HL-60/S4 (cell line): ENCODE data around the gene MYO18B.

Experiments used
- in situ Hi-C: fragments of 300-500 bp; cut with MboI; formaldehyde crosslinking; loops from 2 replicates; pipeline ENCODE4 v1.14.3; 2022; ENCODE audit warnings: low sequenced_read_pairs

The MYO18B gene

GRCh38 chr22:25748704-25749103 lies 6.7 kb downstream of the MYO18B start:
- in situ Hi-C loops = no loop called here

- in situ Hi-C loops = no loop called here
Measured at GRCh38 chr22:25749420-25750169, 7.6 kb downstream of the MYO18B start.

- in situ Hi-C loops = no loop called here
Measured at GRCh38 chr22:25750569-25751173, 8.7 kb downstream of the MYO18B start.

GRCh38 chr22:25751174-25751581 lies 9.2 kb downstream of the MYO18B start:
- in situ Hi-C loops = no loop called here

GRCh38 chr22:25752615-25753214 lies 10.7 kb downstream of the MYO18B start:
- in situ Hi-C loops = no loop called here

GRCh38 chr22:25753252-25753651 lies 11.3 kb downstream of the MYO18B start:
- in situ Hi-C loops = no loop called here

GRCh38 chr22:25754527-25755202 lies 12.7 kb downstream of the MYO18B start:
- in situ Hi-C loops = no loop called here

- in situ Hi-C loops = no loop called here
Measured at GRCh38 chr22:25757686-25758085, 15.7 kb downstream of the MYO18B start.

- in situ Hi-C loops = no loop called here
Measured at GRCh38 chr22:25758316-25758715, 16.3 kb downstream of the MYO18B start.

GRCh38 chr22:25759825-25760231 lies 17.8 kb downstream of the MYO18B start:
- in situ Hi-C loops = no loop called here

- in situ Hi-C loops = no loop called here
Measured at GRCh38 chr22:25760294-25760693, 18.3 kb downstream of the MYO18B start.

GRCh38 chr22:25760848-25761595 lies 19.0 kb downstream of the MYO18B start:
- in situ Hi-C loops = no loop called here

- in situ Hi-C loops = no loop called here
Measured at GRCh38 chr22:25762147-25762546, 20.2 kb downstream of the MYO18B start.

GRCh38 chr22:25763239-25763777 lies 21.3 kb downstream of the MYO18B start:
- in situ Hi-C loops = no loop called here

- in situ Hi-C loops = no loop called here
Measured at GRCh38 chr22:25764270-25765015, 22.5 kb downstream of the MYO18B start.

- in situ Hi-C loops = no loop called here
Measured at GRCh38 chr22:25765016-25765367, 23.0 kb downstream of the MYO18B start.

- in situ Hi-C loops = no loop called here
Measured at GRCh38 chr22:25765801-25766200, 23.8 kb downstream of the MYO18B start.

- in situ Hi-C loops = no loop called here
Measured at GRCh38 chr22:25766418-25766817, 24.4 kb downstream of the MYO18B start.

- in situ Hi-C loops = loop anchor here (10.0 kb wide), 1 partner anchor 306 kb away; no protein-coding TSS in a partner anchor
Measured at GRCh38 chr22:25770333-25770732, 28.3 kb downstream of the MYO18B start.

- in situ Hi-C loops = loop anchor here (10.0 kb wide), 1 partner anchor 307 kb away; no protein-coding TSS in a partner anchor
Measured at GRCh38 chr22:25772288-25772687, 30.3 kb downstream of the MYO18B start.
